NK-92 (cell line): ENCODE measurements around the gene WWC2.

Experiments used
- DNase-seq: peaks from one replicate; lab custom pipeline; 2025; ENCODE audit not compliant: unreplicated experiment; lab: John Stamatoyannopoulos, UW

The WWC2 gene

DNA sequence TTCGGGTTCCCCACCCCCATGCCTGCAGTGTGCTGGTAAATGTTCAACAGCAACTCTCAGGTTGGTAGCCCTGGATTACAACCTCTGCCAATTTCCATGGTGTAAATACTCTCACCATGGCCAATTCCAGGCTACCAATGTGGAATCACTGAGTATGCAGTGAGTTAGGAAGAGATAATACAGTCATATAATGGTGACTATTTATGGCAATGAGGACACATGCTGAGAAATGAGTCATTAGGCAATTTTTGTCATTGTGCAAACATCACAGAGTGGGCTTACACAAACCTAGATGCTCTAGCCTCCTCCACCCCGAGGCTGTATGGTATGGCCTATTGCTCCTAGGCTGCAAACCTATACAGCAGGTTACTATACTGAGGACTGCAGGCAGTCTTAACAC, 227.8 kb downstream of the WWC2 start:
- no peak for DNase-seq

DNA sequence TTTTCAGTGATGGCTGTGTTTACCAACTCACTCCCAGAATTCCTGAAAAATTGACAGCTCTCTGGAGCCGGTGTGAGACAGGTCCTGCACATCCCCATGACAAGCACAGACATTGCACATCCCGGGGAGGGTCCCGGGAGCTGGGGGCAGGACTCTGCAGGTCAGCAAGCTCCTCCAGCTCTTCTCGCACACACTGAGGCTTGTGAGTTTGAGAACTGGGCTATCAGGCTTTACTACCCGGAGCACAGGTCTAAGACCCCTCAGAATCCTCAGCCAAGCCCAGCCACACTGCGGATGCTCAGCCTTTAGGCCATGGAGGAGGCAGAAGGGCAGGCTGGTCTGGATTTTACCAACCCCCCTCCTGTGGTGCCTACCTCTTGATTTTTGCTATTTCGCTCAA, 228.8 kb downstream of the WWC2 start:
- DNase-seq: no peak

GRCh38 chr4:183328832-183329231, 229.8 kb downstream of the WWC2 start:
- DNase-seq: no peak

DNA sequence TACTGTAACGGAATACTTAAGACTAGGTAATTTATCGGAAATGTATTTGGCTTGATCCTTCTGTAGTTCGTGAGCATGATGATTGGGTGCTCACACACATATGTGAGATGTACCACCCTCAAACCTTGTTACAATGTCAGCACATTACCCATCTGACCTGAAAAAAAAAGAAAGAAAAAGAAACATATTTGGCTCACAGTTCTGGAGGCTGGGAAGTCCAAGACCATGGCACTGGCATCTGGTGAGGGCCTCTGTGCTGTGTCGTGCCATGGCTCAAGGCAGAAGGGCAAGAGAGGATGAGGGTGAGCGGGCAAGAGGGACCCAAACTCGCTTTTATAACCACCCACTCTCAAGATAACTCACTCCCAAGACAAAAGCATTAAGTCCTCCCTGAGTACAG, 230.2 kb downstream of the WWC2 start:
- DNase-seq: no peak

DNA sequence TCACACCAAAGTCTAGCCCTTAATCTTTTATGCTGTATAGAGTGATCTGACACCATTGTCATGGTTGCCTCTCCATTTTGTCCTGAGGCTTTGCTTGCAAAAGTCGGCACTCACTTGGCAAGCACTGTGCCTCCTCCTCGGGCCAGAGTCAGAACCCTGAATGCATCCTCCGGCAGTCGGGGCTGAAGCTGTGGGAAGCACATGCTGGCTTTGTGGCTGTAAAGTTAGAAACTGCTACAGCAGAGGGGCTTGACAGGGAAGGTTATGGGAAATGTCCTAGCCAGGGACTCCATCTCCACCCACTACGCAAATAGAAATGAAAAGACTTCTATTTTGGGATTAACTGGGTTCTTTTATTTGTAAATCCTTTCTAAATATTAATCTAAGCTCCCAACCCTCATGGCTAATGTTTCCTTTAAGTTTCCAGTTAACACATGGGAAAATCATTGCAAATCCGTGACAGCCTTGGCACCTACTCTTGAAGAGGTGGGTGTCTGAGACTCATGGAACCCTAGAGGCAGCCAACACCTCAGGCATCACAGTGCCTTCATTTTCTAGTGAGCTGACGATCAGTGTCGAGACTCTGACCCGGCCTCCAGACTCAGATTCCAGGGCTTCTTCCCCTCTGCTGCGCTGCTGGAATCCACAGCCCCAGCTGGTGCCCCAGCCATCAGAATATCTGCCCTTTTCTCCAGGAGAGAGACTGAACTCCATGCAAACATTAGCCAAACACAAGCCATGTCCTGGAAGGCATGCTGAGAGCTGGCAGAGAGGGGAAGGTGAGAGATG, 231.1 kb downstream of the WWC2 start:
- no peak for DNase-seq

DNA sequence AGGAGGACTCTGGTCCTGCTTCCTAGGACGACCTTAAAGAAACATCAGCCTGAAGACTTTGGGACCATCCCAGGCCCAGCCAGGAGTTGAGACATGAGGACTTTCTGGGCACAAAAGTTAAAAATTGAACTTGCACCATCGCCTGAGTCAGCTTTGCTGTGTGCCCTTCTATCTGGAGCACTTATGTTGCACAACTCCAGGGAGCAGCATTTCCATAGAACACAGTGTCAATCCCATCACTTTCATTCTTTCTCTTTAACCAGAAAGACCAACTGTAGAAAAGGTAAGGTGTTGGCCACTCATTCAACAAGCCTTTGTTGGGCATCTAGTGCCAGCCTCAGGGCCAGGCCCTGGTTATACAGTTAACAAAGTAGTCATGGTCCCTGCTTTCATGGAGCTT, 231.8 kb downstream of the WWC2 start:
- DNase-seq: no peak

DNA sequence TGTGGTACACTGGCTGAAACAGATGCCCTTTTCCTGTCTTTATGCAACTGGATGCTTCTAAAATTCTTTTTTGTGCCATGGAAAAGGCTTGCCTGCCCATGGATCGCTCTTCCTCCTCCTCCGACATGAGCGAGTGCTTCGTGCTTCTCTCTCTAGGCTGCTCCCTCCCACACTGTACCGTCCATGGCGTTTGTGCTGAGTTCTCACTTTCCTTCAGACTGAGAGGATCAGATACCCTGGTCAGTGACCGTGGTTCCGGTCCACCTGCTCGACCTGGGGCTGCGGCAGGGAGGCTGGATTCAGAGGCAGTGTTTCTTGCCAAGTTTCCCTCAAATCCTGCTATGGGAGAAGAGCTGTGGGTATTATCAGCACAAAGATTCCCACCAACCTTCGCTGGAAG, 233.4 kb downstream of the WWC2 start:
- no peak for DNase-seq

DNA sequence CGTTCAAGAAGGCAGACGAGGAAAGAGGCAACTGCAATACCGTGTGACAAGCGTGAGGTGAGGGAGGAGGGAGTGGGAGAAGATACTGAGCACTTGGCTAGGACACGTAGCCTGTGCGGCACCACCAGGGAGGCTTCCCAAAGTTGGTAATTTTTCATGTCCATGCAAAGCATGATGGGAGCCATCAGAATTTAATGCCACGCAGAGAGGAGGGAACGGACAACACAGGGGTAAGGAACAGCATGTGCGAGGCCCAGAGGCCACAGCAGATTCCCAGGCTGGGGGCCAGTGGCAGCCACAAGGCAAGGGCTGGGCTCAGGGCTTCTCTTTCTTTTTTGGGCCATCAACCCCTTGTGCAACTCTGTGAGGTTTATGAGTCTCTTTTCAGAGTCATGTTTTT, 234.1 kb downstream of the WWC2 start:
- no peak for DNase-seq

GRCh38 chr4:183333983-183334382, 234.9 kb downstream of the WWC2 start:
- DNase-seq: no peak

- DNase-seq: no peak
Measured at GRCh38 chr4:183335369-183335940, 236.4 kb downstream of the WWC2 start.

GRCh38 chr4:183337349-183337748, 238.3 kb downstream of the WWC2 start:
- no peak for DNase-seq

GRCh38 chr4:183337833-183338232, 238.8 kb downstream of the WWC2 start:
- DNase-seq: no peak

- no peak for DNase-seq
Measured at GRCh38 chr4:183342541-183343533, 243.8 kb downstream of the WWC2 start.

DNA sequence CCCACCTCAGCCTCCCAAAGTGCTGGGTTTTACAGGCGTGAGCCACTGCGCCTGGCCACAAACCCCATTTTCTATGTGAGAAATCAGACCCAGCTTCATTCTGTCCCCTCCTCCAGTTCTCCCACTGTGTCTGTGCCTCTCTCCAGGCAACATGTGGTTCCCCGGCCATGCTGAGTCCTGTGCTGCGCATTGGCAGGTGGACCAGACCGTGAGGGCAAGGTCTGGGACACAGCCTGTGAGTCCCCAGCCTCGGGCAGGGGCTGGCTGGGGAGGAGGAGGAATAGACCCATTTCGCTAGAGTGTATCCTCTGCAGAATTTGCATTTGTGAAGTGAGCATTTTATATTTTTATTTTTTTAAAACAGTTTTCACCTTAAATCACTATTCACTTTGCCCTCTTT, 244.7 kb downstream of the WWC2 start:
- no peak for DNase-seq

DNA sequence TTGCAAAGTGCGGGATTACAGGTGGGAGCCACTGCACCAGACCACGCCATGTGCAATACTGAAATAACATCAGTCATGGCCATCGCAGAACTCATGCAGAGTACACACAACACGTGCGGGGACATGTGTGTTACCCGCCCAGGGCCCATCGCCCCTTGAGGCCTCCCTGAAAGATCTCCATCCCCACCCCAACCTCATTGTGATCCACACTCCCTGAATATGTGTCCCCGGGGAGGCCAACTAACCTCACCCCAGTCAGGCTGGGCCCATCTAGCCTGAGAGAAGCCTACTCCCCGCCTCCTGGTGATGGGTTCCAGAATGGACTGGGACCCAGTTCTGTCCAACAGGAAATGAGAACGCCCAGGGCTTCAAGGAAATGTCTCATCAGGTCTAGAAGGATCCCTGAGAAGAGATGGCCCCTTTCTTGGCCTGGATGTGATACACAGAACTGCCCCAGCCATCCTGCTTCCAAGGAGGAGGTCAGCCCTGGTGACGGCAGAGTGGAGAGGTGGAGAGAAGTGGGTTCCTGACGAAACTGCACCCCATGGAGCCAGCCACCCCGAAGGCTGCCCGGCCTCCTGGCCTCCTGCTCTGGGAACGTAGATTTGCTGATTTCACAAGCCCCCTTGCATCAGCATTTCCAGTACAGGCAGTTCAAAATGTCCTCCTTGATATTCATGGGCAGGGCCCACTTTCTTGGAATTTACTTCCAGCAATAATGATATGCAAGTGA, 245.6 kb downstream of the WWC2 start:
- DNase-seq: no peak

- DNase-seq: no peak
Measured at GRCh38 chr4:183345261-183345660, 246.2 kb downstream of the WWC2 start.

GRCh38 chr4:183347146-183347545, 248.1 kb downstream of the WWC2 start:
- no peak for DNase-seq

DNA sequence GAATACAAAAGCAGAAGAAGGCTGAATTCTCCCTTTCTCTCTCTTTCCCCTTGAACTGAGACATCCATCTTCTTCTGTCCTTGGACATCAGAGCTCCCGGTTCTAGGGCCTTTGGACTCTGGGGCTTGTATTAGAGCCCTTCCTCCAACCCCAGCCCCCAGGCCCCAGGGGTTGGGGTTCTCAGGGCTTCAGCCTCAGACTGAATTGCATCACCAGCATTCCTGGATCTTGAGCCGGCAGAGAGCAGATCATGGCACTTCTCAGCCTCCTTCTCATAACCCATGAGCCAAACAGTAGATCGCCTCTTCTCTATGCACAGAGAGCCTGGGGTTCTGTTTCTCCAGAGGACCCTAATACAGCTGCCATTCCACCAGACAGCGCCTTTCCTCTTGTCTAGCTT, 248.5 kb downstream of the WWC2 start:
- no peak for DNase-seq

- DNase-seq: no peak
Measured at GRCh38 chr4:183348136-183348535, 249.1 kb downstream of the WWC2 start.

DNA sequence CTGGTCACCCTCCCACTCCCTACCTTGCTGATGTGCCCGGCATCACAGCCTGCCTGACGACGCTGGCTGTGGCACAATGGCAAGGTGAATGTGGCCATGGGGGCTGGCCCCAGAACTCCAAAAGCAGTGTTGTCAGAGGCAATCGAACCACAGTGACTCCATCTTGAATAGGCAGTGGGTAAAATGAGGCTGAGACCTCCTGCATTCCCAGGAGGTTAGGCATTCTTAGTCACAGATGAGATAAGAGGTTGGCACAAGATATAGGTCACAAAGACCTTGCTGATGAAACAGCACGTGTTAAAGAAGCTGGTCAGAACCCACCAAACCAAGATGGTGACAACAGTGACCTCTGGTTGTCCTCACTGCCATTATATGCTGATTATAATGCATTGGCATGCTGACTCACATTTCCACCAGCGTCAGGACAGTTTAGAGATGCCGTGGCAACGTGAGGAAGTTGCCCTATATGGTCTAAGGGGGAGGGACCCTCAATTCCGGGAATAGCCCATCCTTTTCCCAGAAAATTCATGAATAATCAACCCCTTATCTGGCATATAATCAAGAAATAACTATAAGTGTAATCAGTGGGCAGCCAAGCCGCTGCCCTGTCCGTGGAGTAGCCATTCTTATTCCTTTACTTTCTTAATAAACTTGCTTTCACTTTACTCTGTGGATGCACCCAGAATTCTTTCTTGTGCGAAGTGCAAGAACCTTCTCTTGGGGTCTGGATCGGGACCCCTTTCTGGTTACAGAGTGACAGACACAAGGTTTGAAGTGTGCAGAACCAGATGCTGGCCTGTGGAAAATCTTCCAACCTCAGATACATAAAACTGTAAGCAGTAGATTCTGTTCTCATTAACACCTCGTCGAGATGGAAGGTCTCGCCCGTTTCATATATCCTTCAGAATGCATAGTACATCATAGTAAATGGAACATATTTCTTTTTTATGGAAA, 249.9 kb downstream of the WWC2 start:
- DNase-seq: no peak
